ENCODE measurements around the gene MID2. TPM values are rescaled to one million over a fixed set of nuclear protein-coding genes. Genes with fewer than 3 reads are reported as not detected.

Gene MID2
- 18.0 to 19.8 TPM (median 18.7 TPM) in 3 replicates for total RNA-seq
- long read RNA-seq, transcript MID2-202 (10 exons, 2,251 nt), result major isoform, 7 of 11 reads
- long read RNA-seq, partial matches to known transcripts, result 0 of 11 reads
- long read RNA-seq, other reads (novel, unspliced or antisense), result 0 of 11 reads

DNA sequence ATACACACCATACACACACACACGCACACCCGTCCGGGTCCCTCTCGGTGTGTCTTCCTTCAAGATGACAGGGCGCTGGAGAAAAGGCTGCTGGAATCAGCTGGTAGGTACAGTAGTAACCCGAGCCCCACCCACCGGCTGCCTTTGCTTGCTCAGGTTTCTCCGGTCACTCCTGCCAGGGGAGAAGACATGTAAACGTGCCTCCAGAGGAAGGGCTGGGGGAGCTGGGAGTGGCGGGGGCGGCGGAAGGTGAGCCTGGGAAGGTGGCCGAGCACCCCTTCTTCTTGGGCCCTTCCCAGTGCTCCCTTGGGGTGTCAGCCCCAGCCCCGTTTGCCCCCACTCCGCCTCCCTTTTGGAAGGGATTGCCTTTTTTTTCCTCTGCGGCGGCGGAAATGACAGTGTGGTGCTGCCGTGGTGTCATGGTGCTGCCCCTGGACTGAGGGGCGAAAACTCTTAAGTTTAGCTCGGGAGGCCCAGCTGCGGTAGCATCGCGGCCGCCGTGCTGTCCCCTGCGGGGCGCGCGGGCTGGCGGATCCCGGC lies at the start of gene MID2:
Gene MID2 (plus strand): TSS at position 169 of the 540 bp plus-strand sequence. CDS start 561 bp downstream, outside the sequence.
- no peak for DNase-seq (ENCODE audit: low spot score)
- no peaks in the 10 kb centered on the region for H3K27me3 Mint-ChIP-seq (ENCODE audit: low read depth)
- H3K4me3 Mint-ChIP-seq (ENCODE audit: unreplicated experiment), result peak within 1 kb of the TSS; percentile 76
- peaks cover 28% of the 10 kb centered on the region for H3K4me1 Mint-ChIP-seq (ENCODE audit: low read depth)
- H3K9me3 Mint-ChIP-seq (ENCODE audit: low read depth), result no peaks in the 10 kb centered on the region
- H3K36me3 Mint-ChIP-seq (ENCODE audit: low read depth), result no peaks in the 10 kb centered on the region
- H3K27ac Mint-ChIP-seq (ENCODE audit: unreplicated experiment), result peak within 1 kb of the TSS; percentile 88
- TF ChIP-seq, protein P1, sequence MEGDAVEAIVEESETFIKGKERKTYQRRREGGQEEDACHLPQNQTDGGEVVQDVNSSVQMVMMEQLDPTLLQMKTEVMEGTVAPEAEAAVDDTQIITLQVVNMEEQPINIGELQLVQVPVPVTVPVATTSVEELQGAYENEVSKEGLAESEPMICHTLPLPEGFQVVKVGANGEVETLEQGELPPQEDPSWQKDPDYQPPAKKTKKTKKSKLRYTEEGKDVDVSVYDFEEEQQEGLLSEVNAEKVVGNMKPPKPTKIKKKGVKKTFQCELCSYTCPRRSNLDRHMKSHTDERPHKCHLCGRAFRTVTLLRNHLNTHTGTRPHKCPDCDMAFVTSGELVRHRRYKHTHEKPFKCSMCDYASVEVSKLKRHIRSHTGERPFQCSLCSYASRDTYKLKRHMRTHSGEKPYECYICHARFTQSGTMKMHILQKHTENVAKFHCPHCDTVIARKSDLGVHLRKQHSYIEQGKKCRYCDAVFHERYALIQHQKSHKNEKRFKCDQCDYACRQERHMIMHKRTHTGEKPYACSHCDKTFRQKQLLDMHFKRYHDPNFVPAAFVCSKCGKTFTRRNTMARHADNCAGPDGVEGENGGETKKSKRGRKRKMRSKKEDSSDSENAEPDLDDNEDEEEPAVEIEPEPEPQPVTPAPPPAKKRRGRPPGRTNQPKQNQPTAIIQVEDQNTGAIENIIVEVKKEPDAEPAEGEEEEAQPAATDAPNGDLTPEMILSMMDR (IDR thresholded peaks at IDR 0.05), result no peak

DNA sequence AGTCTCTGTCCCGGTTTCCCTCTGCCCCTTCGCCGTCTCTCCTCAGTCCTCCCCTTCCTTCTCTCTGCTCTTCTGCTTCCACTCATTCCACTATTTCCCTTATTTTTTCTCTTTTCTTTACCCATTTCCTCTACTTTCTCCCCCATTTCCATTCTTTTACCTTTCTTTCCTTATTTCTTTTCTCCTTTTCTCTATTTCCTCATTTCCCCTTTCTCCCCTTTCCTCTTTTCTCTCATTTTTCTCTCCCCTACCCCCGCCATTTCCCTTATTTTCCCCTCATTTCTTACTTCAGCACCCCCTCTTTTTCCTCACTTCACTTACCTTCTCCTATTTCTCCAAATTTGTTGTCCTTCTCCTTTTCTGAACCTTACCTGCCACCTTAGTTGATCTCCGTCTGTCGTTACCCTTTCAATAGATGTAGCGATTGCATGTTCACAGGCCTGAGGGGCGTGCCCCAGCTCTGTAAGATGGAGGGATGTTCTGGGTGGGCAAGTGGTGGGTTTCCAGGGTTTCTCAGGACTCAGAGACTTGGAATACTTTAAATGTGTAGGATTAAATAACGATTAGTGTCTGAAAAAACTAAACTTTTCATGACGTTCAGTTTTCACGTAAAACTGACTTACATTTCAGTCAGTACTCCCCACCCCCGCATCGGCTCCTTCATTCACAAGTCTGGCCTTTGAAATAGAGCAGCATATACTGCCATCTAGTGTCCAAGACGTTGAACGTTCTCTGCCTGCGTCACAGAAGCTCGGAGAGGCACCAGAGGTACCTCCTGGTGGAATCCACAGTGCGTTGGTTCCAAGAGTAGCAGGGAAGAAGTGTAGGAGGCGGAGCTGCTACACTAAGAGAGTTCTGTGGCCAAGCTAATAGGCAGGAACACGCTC lies 48.8 kb upstream of the MID2 start:
- peaks cover 25% of the 10 kb centered on the region for H3K4me1 Mint-ChIP-seq (ENCODE audit: low read depth)
- peak overlapping the region; percentile 79 for H3K4me3 Mint-ChIP-seq (ENCODE audit: unreplicated experiment)
- TF ChIP-seq, protein P1 (IDR thresholded peaks at IDR 0.05), result peak; percentile 87
- peak overlapping the region; percentile 93 for H3K27ac Mint-ChIP-seq (ENCODE audit: unreplicated experiment)
- no peak for DNase-seq (ENCODE audit: low spot score)
- H3K9me3 Mint-ChIP-seq (ENCODE audit: low read depth), result no peaks in the 10 kb centered on the region
- no peaks in the 10 kb centered on the region for H3K27me3 Mint-ChIP-seq (ENCODE audit: low read depth)
- peaks cover 4% of the 10 kb centered on the region for H3K36me3 Mint-ChIP-seq (ENCODE audit: low read depth)

- TF ChIP-seq, protein P1 (IDR thresholded peaks at IDR 0.05), result peak; percentile 22
- H3K9me3 Mint-ChIP-seq (ENCODE audit: low read depth), result no peaks in the 10 kb centered on the region
- peaks cover 25% of the 10 kb centered on the region for H3K4me1 Mint-ChIP-seq (ENCODE audit: low read depth)
- H3K27me3 Mint-ChIP-seq (ENCODE audit: low read depth), result no peaks in the 10 kb centered on the region
- peak within 1 kb of the TSS; percentile 79 for H3K4me3 Mint-ChIP-seq (ENCODE audit: unreplicated experiment)
- DNase-seq (ENCODE audit: low spot score), result no peak
- peaks cover 2% of the 10 kb centered on the region for H3K36me3 Mint-ChIP-seq (ENCODE audit: low read depth)
- peak within 1 kb of the TSS; percentile 93 for H3K27ac Mint-ChIP-seq (ENCODE audit: unreplicated experiment)
Observed at GRCh38 chrX:107777536-107777832, 48.2 kb upstream of the MID2 start, which contains the start of gene NCBP2L. NCBP2L (plus strand) TSS chrX:107777733; CDS start chrX:107794221, 16,488 bp downstream.

DNA sequence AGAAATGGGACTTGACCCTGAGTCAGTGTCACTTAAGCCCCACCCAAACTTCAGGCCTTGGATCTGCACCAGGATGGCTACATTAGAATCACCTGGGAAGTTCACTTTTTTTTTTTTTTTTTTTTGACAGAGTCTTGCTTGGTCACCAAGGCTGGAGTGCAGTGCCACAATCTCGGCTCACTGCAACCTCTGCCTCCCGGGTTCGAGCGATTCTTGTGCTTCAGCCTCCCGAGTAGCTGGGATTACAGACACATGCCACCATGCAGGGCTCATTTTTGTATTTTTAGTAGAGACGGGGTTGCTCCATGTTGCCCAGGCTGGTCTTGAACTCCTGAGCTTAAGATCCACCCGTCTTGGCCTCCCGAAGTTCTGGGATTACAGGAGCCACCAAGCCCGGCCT lies 45.1 kb upstream of the MID2 start:
- Mint-ChIP-seq H3K9me3 (ENCODE audit: low read depth) (no peaks in the 10 kb centered on the region), H3K27ac (ENCODE audit: unreplicated experiment) (no peak overlapping the region), H3K36me3 (ENCODE audit: low read depth) (no peaks in the 10 kb centered on the region), H3K4me3 (ENCODE audit: unreplicated experiment) (no peak overlapping the region), H3K27me3 (ENCODE audit: low read depth) (peaks cover 4% of the 10 kb centered on the region), H3K4me1 (ENCODE audit: low read depth) (peaks cover 12% of the 10 kb centered on the region)
- no peak for DNase-seq (ENCODE audit: low spot score)
- TF ChIP-seq, protein P1 (IDR thresholded peaks at IDR 0.05), result no peak

- Mint-ChIP-seq H3K27me3 (ENCODE audit: low read depth) (peaks cover 16% of the 10 kb centered on the region), H3K36me3 (ENCODE audit: low read depth) (no peaks in the 10 kb centered on the region), H3K4me3 (ENCODE audit: unreplicated experiment) (no peak overlapping the region), H3K27ac (ENCODE audit: unreplicated experiment) (no peak overlapping the region), H3K4me1 (ENCODE audit: low read depth) (no peaks in the 10 kb centered on the region), H3K9me3 (ENCODE audit: low read depth) (no peaks in the 10 kb centered on the region)
- no peak for DNase-seq (ENCODE audit: low spot score)
- TF ChIP-seq, protein P1 (IDR thresholded peaks at IDR 0.05), result no peak
Observed at GRCh38 chrX:107787827-107788226, 37.8 kb upstream of the MID2 start.
